ENCODE results near the gene FMN1.

Gene FMN1

DNA sequence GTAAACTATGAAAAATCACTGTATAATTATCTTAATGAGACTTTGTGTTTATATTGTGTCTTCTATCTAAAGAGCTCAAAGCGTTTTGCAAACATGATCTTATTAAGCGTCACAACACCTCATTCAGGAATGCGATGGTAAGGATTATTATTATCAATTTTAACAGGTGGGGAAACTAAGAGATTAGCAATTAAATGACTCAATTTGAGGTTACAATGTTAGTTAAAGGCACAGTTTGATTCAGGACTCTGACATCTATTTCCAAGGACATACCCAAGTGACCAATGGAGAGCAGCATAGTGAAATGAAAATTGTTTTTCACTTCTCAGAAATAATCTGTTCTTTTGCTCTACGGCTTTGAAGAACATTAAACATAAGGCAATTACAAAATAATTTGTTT, 74.6 kb downstream of the FMN1 start:
- no peak for DNase-seq (ENCODE audit: low read depth)

DNA sequence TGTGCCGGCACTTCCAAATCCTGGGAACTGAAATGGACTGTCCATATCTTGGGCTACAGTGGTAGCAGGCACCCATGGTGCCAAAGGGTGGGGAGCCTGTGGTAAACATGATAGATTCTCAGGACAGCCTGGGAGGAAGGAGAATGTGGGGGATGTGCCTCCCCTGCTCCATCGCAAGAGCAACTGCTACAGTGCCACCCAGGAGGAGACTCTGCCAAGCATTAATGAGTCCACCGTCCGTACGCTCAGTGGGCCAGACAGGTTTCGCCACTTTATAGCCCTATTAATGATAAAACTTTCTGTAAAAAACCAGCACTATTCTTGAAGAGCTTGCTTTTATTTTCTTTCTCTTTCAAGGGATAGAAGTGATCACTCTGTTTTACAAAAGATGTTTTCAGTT, 75.2 kb downstream of the FMN1 start:
- DNase-seq (ENCODE audit: low read depth) = no peak

DNA sequence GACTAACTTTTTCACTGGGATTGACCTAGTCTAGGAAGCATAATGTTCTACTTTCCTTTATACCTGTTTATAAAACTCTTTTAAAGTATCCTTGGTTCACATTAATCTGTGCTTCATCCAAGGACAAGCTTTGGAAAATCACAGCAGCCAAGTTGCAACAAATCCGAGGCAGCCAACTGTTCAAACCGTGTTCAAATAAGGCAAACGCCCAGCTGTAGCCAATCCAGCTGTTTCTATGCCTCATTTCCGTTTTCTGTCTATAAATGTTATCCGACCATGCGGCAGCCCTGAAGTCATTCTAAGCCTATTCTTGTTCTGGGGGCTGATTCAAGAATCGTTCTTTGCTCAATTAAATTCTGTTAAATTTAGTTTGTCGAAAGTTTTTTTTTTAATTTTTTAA, 78.3 kb downstream of the FMN1 start:
- no peak for DNase-seq (ENCODE audit: low read depth)

DNA sequence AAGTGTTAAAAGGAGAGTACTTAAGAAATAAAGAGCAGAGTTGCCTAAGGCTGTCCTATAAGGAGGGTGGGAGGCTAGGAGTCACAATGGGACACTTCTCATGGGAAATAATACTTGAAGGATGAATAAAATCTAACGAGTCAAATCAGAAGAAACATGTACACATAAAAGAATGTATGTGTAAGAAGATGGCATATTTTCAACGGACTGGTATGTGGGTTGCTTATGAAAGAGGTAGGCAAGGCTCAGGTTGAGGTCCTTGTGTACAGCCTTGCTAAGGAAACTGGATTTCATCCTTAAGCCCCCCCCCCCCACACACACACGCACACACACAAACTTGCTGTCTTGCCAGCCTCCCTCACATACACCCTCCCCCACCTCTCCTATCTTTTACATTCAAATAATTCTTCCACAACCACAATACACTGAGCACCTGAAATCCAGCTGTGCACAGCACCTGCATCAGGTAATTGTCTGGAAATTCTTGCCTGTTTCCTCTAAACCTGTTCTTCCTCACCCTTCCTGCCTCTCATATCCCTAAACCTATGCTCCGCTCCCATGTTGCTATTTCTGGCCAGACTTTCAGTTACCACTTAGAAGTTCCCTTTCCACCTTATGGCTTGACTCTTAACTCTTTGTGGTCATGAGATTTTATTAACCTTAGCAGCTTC, 79.2 kb downstream of the FMN1 start:
- DNase-seq (ENCODE audit: low read depth) = peak; percentile 25

DNA sequence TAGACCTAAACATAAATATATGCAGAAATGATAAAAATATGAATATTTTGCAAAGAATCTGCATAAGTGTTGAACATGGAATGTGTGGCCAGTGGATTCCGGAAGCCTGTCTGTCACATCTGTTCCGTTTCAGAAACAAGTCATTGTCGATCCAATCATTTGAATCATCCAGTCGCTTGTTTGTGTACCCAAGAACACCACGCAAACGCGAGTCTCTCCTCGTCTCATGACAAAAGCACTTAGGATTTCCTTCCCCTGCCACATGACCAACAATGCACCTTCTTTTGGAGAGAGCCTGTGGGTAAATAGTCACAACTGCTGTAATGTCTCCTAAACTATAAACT, 80.2 kb downstream of the FMN1 start:
- no peak for DNase-seq (ENCODE audit: low read depth)

DNA sequence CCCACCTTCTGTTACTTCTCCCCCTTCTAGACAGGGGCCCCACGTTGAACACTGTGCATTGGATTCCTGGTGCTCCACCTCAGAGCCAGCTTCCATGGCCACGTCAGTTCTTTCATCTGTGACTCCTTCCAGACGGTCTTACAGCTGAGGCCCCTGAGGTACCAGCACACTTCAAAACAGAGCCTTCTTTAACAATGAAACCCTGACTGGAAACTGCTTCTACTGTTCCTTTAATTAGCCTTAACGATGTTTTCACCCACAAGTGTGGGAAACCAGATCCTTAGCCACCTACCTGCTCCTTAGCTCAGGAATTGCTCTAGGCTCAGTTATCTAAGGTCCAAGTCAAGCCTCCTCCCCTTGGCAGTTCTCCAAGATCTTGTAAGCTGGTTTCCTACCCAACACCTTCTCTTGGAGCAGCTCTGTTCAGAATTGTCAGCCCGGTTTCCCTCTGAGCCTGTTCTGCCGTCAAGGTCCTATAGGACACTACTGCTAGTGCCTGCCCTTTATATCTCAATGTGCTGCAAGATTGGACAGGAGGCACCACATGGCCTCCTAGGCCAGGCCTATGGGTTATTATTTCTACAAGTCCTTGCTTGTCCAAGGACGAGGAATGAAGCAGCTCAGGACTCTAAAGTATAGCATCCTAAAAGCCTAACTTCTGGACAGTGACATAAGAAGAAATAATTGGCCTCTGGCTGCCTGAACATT, 80.7 kb downstream of the FMN1 start:
- no peak for DNase-seq (ENCODE audit: low read depth)

DNA sequence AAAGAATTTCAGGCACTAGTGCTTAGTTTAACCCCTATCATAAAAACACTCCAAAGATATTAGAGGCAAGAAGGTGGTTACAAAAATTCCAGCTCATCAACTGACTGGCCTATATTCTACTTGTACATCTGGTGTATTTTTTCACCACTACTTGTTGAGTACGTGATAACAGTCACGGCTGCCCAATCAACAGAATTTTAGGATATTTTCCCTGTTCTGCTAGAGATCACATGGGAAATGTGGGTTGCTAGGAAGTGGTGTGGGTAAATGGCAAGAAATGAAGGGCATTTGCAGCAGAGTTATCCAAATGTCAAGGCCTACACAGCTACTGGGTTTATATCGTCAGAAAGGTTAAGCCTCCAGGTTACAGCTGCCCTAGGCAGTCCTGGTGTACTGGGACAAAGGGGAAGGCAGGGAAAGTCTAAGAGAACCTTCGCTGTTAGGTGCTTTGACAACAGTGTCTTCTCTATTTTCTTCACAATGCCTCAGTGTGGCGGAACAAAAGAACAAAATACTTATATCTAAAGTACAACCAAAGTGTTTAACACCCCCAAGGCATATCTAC, 81.9 kb downstream of the FMN1 start:
- no peak for DNase-seq (ENCODE audit: low read depth)

DNA sequence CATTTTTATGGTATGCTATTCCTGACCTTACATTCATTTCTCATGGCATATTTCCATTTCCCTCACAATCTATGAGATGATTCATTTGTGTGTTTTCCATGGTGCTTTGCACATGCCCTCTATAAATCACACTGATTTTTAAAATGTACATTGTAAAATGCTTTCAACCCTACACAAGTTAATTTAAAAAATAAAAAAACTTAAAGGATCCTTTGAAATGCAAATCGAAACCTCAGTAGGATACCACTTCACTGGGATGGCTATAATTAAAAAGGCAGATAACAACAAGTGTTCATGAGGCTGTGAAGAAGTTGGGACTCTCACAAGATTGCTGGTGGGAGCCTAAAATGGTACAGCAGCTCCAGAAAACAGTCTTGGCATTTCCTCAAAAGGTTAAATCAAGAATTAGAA, 83.5 kb downstream of the FMN1 start:
- DNase-seq (ENCODE audit: low read depth) = no peak

DNA sequence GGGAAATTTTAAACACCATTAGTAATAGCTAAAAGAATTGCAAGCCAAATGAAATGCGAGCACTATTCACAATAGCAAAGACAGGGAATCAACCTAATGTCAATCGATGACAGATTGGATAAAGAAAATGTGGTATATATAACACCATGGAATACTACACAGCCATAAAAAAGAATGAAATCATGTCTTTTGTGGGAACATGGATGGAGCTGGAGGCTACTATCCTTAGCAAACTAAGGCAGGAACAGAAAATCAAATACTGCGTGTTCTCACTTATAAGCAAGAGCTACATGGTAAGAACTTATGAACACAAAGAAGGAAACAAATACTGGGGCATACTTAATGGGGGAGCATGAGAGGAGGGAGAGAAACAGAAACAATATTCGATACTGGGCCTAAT, 85.2 kb downstream of the FMN1 start:
- no peak for DNase-seq (ENCODE audit: low read depth)

DNA sequence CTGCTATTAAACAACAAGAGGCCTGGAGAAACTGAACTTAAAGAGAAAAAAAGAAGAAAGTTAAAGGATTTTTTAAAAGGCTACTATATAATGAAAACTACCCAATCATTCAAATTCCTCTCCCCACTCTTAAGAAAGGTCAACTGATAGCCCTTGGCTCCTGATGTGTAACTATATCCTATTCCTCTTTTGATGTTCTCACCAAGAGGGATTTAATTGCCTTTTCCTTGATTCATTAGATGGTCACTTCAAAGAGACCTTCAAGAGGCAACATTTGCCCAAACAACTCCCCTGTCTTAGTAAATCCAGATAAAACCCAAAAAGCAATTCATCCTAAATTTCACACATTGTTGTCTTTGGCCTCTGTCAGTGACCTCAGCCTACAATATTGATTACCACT, 86.0 kb downstream of the FMN1 start:
- DNase-seq (ENCODE audit: low read depth) = no peak

DNA sequence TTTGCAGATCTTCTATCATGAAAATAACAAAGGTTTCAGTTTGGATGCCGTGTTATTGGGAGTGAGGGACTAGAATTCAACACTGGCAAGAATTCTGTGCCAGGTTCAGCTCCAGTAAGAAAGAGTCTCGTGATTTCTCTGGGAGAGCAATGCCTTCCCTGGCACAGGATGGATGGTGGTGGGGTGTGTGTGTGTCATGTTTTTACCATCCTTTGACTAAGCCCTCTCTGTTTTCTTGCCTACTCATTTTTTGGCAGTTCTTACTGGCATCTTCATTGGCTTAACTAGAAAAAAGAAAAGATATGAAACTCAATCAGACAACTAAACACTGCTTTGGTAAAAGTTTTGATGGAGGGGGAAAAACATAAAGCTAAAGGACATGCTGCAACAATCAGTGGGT, 86.6 kb downstream of the FMN1 start:
- DNase-seq (ENCODE audit: low read depth) = no peak

DNA sequence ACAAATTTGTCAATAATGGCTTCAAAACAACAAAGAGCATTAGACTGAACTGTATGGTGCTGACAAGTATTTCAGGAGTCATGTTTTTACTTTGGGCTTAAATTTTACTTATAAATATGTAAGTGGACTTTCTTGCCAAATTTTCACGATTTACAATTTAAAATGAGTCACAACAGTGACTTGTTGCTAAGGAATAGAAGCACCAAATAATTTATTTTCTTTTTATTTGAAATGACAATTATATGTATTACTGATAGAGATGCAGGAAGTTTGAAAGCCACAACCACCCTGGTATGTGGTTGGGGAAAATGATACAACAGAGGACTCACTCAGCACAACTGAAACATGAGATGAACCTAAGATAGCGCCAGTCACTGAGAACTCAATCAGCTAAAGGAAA, 90.3 kb downstream of the FMN1 start:
- DNase-seq (ENCODE audit: low read depth) = peak; percentile 77

DNA sequence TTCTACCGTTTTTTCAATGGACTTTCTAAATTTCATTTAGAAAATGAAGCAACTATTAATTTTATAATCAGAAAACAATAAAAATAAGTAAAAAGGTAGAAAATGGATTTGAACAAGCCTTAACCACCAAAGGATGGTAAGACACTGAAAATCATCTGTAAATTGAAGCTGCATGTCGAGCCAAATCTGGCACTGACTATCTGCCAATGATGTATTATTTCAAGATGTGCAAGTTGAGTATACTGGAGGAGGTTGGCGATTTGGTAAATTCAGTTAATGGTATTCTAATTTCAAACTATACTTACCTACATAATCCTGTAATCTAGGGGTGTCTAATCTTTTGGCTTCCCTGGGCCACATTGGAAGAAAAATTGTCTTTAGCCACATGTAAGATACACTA, 93.5 kb downstream of the FMN1 start:
- DNase-seq (ENCODE audit: low read depth) = no peak

DNA sequence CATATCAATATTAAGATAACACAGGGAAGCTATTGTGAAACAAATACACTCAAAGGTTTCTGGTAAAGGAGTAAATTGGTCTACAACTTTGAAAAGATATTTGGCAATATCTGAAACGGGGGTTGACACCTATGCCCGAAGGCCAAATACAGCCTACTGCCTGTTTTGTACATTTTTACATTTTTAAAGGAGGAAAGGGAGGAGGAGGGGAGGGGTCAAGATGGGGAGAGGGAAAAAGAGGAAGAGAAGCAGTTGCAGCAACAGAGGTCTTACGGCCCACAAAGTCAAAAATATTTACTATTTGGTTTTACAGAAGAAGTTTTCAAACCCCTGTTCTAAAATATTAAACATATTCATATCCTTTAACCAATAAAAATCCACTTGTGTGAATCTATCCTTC, 94.2 kb downstream of the FMN1 start:
- no peak for DNase-seq (ENCODE audit: low read depth)

DNA sequence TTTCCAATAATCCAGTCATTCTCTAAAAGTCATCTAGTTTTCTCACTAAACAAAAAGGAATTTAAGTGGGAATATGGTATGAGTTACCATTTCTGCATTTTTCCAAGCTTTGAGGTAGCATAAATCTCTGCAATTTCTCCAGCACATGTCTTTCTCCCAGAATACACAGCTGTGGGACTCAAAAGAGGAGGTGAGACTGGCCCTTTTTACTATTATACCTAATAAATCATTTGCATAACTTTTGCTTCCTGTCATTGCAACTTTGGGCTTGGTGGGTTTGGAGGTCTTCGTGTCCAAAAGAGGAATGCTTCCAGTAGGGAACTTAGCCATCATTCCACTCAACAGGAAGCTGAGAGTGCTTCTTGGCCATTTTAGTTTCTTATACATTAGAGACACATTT, 94.8 kb downstream of the FMN1 start:
- DNase-seq (ENCODE audit: low read depth) = no peak

DNA sequence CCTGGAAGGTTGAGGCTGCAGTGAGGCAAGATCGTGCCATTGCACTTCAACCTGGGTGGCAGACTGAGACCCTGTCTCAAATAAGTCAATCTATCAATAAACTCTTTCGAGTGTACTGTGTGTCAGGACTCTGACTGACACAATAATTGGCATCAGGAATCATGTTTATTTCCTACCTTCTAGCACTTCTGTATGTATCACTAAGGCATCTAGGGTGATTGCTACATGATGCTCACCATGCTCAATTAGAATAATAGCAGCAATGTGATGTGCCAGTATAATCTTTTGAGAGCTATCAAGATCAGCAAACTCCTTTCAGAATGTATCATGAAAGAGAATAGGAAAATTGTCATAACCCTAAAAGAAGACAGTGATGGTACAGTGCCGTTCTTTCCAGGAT, 95.3 kb downstream of the FMN1 start:
- no peak for DNase-seq (ENCODE audit: low read depth)

DNA sequence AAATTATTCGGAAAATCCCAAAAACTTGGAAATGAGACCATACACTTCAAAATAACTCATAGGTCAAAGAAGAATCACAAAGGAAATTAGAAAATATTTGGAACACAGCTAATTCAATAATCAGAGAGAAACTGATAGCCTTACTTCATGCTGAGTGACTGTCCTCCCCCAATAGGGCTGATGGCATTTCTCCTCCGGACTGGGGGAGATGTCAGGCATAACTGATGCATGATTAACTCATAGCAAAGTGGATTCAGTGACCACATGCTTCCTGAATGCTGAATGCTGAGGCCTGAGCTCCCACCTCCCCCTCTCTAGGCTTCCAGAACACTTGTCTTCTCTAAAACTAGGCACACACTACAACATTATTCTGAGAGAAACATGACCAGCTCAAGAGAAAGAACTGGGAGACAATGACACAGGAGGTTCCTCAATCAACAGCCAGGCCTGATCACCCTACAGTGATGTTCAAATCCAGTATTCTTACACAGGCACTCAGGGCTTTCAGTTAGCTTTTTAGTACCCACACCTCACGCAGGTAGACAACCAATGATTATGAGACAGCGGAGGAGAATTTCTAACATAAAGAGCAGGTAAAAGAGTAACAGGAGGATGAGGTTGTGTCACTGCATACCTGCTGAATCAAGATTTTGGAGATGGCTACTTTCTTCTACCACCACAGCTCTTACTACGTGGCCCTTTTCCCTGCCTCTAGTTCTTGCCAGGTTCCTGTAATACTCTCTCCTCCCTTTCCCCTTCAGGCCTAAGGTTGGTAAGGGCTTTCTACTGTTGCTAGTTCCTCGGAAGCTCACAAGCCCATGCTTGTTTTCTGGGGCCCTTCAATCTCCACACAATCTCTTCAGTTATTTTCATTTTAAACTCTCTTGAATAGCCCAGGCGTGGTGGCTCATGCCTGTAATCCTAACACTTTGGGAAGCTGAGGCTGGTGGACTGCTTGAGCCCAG, 96.1 kb downstream of the FMN1 start:
- DNase-seq (ENCODE audit: low read depth) = peak; percentile 73

DNA sequence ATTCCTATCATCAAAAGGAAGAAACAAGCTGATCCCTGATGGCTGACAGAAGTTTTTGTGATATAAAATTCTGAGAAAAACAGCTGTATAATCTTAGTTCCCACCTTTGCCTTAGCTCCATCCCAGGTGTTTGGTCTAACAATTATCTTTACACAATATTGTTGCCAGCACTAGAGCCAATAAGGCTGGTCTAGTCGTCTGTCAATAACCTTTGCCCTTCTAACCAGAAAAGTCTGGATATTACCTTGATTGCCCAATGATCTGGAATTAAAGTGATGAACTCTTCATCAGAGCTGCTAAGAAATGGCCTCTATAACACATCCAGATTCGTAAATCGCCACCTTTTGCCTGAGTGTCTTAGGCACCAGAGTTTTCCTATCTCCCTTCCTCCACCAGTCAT, 98.4 kb downstream of the FMN1 start:
- DNase-seq (ENCODE audit: low read depth) = no peak

DNA sequence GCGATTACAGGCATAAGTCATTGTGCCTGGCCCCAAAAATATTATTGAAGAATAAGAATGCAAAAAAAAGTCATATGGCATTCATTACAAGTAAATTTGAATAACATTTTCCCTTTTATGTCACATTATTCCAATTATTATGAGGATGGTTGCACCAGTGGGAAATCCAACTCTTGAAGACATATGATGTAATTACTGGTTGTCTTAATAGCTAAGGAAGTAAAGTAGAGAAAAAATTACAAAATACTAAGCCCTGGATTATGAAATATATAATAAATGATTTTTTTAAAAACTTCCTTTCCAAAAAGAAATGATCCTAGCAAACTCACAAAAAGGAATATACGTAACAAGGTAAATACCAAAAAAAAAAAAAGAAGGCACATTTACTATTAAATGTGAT, 98.9 kb downstream of the FMN1 start:
- DNase-seq (ENCODE audit: low read depth) = no peak

DNA sequence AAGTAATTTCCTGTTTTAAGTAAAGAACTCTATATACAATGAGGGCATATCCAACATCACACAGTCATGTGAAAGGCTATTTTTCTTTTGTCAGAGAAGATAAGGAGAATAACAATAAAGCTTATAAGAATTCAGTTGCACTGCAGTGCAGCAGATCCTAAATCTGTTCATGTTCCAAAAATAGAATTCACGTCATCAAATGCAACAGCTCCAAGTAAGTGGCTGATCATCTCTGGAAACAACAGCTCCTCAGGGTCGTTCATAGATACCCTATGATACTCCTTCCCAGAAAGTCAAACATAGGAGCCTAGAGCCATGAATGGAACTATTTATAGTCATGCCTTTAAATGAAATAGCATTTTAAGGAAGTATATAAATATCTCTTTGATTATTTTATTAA, 100.2 kb downstream of the FMN1 start:
- peak; percentile 22 for DNase-seq (ENCODE audit: low read depth)

DNA sequence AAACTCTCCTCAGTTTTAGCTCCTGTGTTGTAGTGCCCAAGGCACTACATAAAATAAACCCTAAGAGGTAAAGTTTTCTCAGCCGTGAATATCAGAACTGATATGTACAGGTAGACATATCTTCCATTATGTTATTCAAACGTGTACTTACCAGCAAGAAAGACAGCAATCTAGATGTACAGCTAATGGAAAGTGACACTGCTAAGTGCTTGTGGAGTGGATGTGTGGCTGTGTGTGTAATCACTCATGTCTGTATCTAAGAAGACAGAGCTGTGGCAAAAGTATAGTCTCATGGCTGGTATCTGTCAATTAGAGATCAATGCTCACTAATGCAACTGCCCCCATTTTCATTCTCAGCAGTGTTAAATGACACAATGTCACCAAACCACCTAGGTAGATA, 101.3 kb downstream of the FMN1 start:
- no peak for DNase-seq (ENCODE audit: low read depth)

DNA sequence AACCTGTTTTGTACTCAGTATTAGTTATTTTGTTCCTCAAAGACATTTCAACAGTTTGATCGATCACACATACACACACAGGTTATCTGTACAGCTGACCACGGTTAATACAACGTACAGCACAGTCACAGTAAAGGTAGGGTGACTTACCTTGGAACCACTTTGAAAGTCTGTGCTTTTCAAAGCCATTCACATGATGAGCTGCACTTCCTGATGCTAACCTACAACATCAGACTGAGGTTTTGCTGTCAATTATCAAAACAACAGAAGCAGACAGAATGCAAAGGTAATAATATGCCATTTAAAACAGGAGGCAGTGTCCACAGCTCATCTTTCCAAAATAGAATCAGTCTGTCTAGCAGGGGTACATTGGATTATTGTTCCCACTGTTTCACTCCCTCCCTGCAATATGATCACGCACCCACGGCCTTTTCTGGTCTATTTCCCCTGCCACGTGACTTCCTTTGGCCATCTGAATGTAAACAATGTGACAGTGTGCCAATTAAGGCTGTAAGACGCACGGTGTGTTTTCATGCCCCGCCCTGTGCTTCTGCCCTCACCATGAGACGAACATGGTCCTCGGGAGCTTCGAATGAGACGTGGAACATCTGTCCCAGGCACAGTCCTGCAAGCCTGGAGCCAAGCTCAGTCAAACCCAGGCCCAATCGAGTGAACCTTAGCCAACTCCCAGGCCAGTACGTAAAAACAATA, 102.4 kb downstream of the FMN1 start:
- no peak for DNase-seq (ENCODE audit: low read depth)
